ENCODE measurements around the gene KLK13.

KLK13 gene

GRCh38 chr19:51091895-51092873, 27.3 kb upstream of the KLK13 start:
- no peak for DNase-seq

GRCh38 chr19:51091126-51091525, 26.2 kb upstream of the KLK13 start:
- DNase-seq = no peak

- no peak for DNase-seq
These were observed 25.6 kb upstream of the KLK13 start for GRCh38 chr19:51090471-51090870.

- no peak for DNase-seq
These were observed 24.9 kb upstream of the KLK13 start for GRCh38 chr19:51089786-51090185.

- no peak for DNase-seq
These were observed 21.4 kb upstream of the KLK13 start for GRCh38 chr19:51086153-51086850.

- no peak for DNase-seq
These were observed 19.6 kb upstream of the KLK13 start for GRCh38 chr19:51084505-51084904.

- DNase-seq = no peak
These were observed 18.9 kb upstream of the KLK13 start for GRCh38 chr19:51083783-51084182.

GRCh38 chr19:51083181-51083580, 18.3 kb upstream of the KLK13 start:
- no peak for DNase-seq

- no peak for DNase-seq
These were observed 17.7 kb upstream of the KLK13 start, which contains the start of gene KLK14 for GRCh38 chr19:51082611-51083010. Gene KLK14 (minus strand): TSS chr19:51082887. CDS start chr19:51082614, 273 bp downstream.

- DNase-seq = no peak
These were observed 16.6 kb upstream of the KLK13 start for GRCh38 chr19:51081476-51081875.

- DNase-seq = no peak
These were observed 14.7 kb upstream of the KLK13 start for GRCh38 chr19:51079481-51080110.

GRCh38 chr19:51078731-51079130, 13.8 kb upstream of the KLK13 start:
- no peak for DNase-seq

- no peak for DNase-seq
These were observed 13.2 kb upstream of the KLK13 start for GRCh38 chr19:51078104-51078503.

GRCh38 chr19:51076631-51077213, 11.8 kb upstream of the KLK13 start:
- DNase-seq = no peak

- DNase-seq = no peak
These were observed 11.1 kb upstream of the KLK13 start for GRCh38 chr19:51075998-51076397.

- no peak for DNase-seq
These were observed 6.2 kb upstream of the KLK13 start for GRCh38 chr19:51071095-51071405.

GRCh38 chr19:51070334-51071094, 5.6 kb upstream of the KLK13 start:
- no peak for DNase-seq

GRCh38 chr19:51066393-51067186, 1.7 kb upstream of the KLK13 start:
- DNase-seq = no peak

- no peak for DNase-seq
These were observed 499 bp upstream of the KLK13 start for GRCh38 chr19:51065221-51065960.

GRCh38 chr19:51063664-51064063, 1.2 kb downstream of the KLK13 start:
- DNase-seq = no peak

GRCh38 chr19:51060973-51061372, 3.9 kb downstream of the KLK13 start:
- DNase-seq = no peak
